Measurements from ENCODE around the gene LHPP.

The LHPP gene

GRCh38 chr10:124657806-124658205 is 196.2 kb downstream of the LHPP start:
- Histone ChIP-seq H3K79me2 (ENCODE audit: insufficient read depth, low read length) (no peaks in the 10 kb centered on the region; the same call in 1 of the 2 replicates), H3K9ac (ENCODE audit: low read length) (no peak overlapping the region), H3K27ac (ENCODE audit: low read depth, low read length, poor library complexity, severe bottlenecking) (no peak overlapping the region), H3K4me1 (ENCODE audit: insufficient read depth, low read length, severe bottlenecking) (peaks cover 11% of the 10 kb centered on the region), H3K9me2 (ENCODE audit: low read depth, low read length) (no peaks in the 10 kb centered on the region), H3K4me3 (ENCODE audit: low read depth, low read length, poor library complexity, severe bottlenecking) (no peak overlapping the region), H2AFZ (ENCODE audit: low read length) (no peak overlapping the region), H3K27me3 (ENCODE audit: insufficient read depth, low read length) (no peaks in the 10 kb centered on the region), H3K9me3 (ENCODE audit: low read length) (no peaks in the 10 kb centered on the region), H3K4me2 (ENCODE audit: low read length) (no peak overlapping the region), H4K20me1 (ENCODE audit: insufficient read depth, low read length) (no peaks in the 10 kb centered on the region), H3K36me3 (ENCODE audit: insufficient read depth, low read length) (peaks cover 24% of the 10 kb centered on the region; the same call in 1 of the 2 replicates), H3F3A (ENCODE audit: insufficient read depth, low read length) (no peaks in the 10 kb centered on the region)
- TF ChIP-seq, protein P1, sequence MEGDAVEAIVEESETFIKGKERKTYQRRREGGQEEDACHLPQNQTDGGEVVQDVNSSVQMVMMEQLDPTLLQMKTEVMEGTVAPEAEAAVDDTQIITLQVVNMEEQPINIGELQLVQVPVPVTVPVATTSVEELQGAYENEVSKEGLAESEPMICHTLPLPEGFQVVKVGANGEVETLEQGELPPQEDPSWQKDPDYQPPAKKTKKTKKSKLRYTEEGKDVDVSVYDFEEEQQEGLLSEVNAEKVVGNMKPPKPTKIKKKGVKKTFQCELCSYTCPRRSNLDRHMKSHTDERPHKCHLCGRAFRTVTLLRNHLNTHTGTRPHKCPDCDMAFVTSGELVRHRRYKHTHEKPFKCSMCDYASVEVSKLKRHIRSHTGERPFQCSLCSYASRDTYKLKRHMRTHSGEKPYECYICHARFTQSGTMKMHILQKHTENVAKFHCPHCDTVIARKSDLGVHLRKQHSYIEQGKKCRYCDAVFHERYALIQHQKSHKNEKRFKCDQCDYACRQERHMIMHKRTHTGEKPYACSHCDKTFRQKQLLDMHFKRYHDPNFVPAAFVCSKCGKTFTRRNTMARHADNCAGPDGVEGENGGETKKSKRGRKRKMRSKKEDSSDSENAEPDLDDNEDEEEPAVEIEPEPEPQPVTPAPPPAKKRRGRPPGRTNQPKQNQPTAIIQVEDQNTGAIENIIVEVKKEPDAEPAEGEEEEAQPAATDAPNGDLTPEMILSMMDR (IDR thresholded peaks at IDR 0.05; ENCODE audit: low read length) = no peak
- TF ChIP-seq EZH2 (IDR thresholded peaks at IDR 0.05; ENCODE audit: borderline replicate concordance, low read length) = no peak

- H3K4me1 ChIP-seq (ENCODE audit: insufficient read depth, low read length, severe bottlenecking) = peaks cover 7% of the 10 kb centered on the region
- TF ChIP-seq, protein P1 (IDR thresholded peaks at IDR 0.05; ENCODE audit: low read length) = no peak
- TF ChIP-seq EZH2 (IDR thresholded peaks at IDR 0.05; ENCODE audit: borderline replicate concordance, low read length) = no peak
- no peaks in the 10 kb centered on the region for H3K9me3 ChIP-seq (ENCODE audit: low read length)
- no peaks in the 10 kb centered on the region for H3K27me3 ChIP-seq (ENCODE audit: insufficient read depth, low read length)
- no peaks in the 10 kb centered on the region; the same call in 1 of the 2 replicates for H3K79me2 ChIP-seq (ENCODE audit: insufficient read depth, low read length)
- no peaks in the 10 kb centered on the region for H3F3A ChIP-seq (ENCODE audit: insufficient read depth, low read length)
- peaks cover 30% of the 10 kb centered on the region; the same call in 1 of the 2 replicates for H3K36me3 ChIP-seq (ENCODE audit: insufficient read depth, low read length)
- H3K4me2 ChIP-seq (ENCODE audit: low read length) = no peak overlapping the region
- H3K27ac ChIP-seq (ENCODE audit: low read depth, low read length, poor library complexity, severe bottlenecking) = no peak overlapping the region
- H3K9ac ChIP-seq (ENCODE audit: low read length) = no peak overlapping the region
- H3K4me3 ChIP-seq (ENCODE audit: low read depth, low read length, poor library complexity, severe bottlenecking) = no peak overlapping the region
- no peak overlapping the region for H2AFZ ChIP-seq (ENCODE audit: low read length)
- no peaks in the 10 kb centered on the region for H3K9me2 ChIP-seq (ENCODE audit: low read depth, low read length)
- H4K20me1 ChIP-seq (ENCODE audit: insufficient read depth, low read length) = no peaks in the 10 kb centered on the region
Observed at GRCh38 chr10:124658591-124659242, 197.1 kb downstream of the LHPP start.

- H3F3A ChIP-seq (ENCODE audit: insufficient read depth, low read length) = no peaks in the 10 kb centered on the region
- no peak overlapping the region for H3K4me3 ChIP-seq (ENCODE audit: low read depth, low read length, poor library complexity, severe bottlenecking)
- H3K9me3 ChIP-seq (ENCODE audit: low read length) = no peaks in the 10 kb centered on the region
- H3K9ac ChIP-seq (ENCODE audit: low read length) = no peak overlapping the region
- no peak overlapping the region for H3K27ac ChIP-seq (ENCODE audit: low read depth, low read length, poor library complexity, severe bottlenecking)
- H3K27me3 ChIP-seq (ENCODE audit: insufficient read depth, low read length) = no peaks in the 10 kb centered on the region
- H2AFZ ChIP-seq (ENCODE audit: low read length) = no peak overlapping the region
- H3K9me2 ChIP-seq (ENCODE audit: low read depth, low read length) = no peaks in the 10 kb centered on the region
- peaks cover 7% of the 10 kb centered on the region for H3K4me1 ChIP-seq (ENCODE audit: insufficient read depth, low read length, severe bottlenecking)
- H3K36me3 ChIP-seq (ENCODE audit: insufficient read depth, low read length) = peaks cover 28% of the 10 kb centered on the region; the same call in 1 of the 2 replicates
- TF ChIP-seq, protein P1 (IDR thresholded peaks at IDR 0.05; ENCODE audit: low read length) = no peak
- TF ChIP-seq EZH2 (IDR thresholded peaks at IDR 0.05; ENCODE audit: borderline replicate concordance, low read length) = no peak
- H3K4me2 ChIP-seq (ENCODE audit: low read length) = no peak overlapping the region
- H4K20me1 ChIP-seq (ENCODE audit: insufficient read depth, low read length) = no peaks in the 10 kb centered on the region
- H3K79me2 ChIP-seq (ENCODE audit: insufficient read depth, low read length) = no peaks in the 10 kb centered on the region; the same call in 1 of the 2 replicates
Observed at GRCh38 chr10:124659380-124659779, 197.8 kb downstream of the LHPP start.
